Right ventricle myocardium superior (tissue), 1 donor: ENCODE data around the gene HSD17B8. TPM values are rescaled to one million over a fixed set of nuclear protein-coding genes. Genes with fewer than 3 reads are reported as not detected.
A peak's percentile ranks its signal among the peaks of the same experiment; 100 is the strongest.

Experiments
- ATAC-seq: fragments of 200-7000 bp; cut with Tn5 transposase; one replicate; pipeline ENCODE4 v1.9.1; 2020; ENCODE audit warnings: mild to moderate bottlenecking; ENCODE audit not compliant: poor library complexity
- DNase-seq: peaks from one replicate; pipeline ENCODE4 v3.0.0-alpha.2; 2020
- intact Hi-C: fragments of 100-400 bp; cut with DNase I; formaldehyde crosslinking; loops from one replicate; pipeline ENCODE4 v1.11.2; 2022
- total RNA-seq: library from RNA; stranded (reverse); fragmentation: NEBNext Ultra II Directional; extraction: Animal tissue kit (Norgen Biotek cat#: 25700); gene quantifications from one replicate; pipeline ENCODE4 v1.2.1, GENCODE V29; 2021
- donor health status: DM: no; HTN: yes; CAD: no; lungs with severe emphysema.

The HSD17B8 gene
- total RNA-seq, 1 donor from 2014 or later = 25.1 TPM

GRCh38 chr6:33185654-33186187 lies 18.7 kb upstream of the HSD17B8 start:
- intact Hi-C loops = no loop called here
- ATAC-seq = no peak

DNA sequence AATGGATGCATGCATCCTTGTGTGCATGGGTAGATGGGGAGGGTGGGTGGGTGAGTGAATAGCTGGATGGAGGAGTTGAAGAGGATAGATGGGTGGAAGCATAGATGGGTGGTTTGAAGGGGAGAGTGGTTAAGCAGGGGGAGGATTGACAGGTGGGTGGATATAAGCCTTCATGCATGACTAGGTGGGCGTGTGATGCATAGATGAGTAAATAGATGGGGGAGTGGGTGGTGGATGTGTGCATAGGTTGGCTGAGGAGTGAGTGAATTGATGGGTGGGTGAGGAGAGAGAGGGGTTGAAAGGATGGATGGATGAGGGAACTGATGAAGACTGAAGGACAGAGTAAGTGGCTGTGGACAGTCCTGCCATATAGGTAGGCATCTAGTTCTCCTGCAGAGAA lies 16.6 kb upstream of the HSD17B8 start:
- DNase-seq = no peak
- no peak for ATAC-seq
- intact Hi-C loops = no loop called here

More at GRCh38 chr6:33185654-33186187, 18.7 kb upstream of the HSD17B8 start:
- DNase-seq = no peak

- no peak for DNase-seq
- intact Hi-C loops = no loop called here
- ATAC-seq = no peak
Observed at GRCh38 chr6:33189164-33189563, 15.3 kb upstream of the HSD17B8 start.

- DNase-seq (no peak), ATAC-seq (no peak)
- intact Hi-C loops = no loop called here
Observed at GRCh38 chr6:33189625-33190448, 14.6 kb upstream of the HSD17B8 start.

DNA sequence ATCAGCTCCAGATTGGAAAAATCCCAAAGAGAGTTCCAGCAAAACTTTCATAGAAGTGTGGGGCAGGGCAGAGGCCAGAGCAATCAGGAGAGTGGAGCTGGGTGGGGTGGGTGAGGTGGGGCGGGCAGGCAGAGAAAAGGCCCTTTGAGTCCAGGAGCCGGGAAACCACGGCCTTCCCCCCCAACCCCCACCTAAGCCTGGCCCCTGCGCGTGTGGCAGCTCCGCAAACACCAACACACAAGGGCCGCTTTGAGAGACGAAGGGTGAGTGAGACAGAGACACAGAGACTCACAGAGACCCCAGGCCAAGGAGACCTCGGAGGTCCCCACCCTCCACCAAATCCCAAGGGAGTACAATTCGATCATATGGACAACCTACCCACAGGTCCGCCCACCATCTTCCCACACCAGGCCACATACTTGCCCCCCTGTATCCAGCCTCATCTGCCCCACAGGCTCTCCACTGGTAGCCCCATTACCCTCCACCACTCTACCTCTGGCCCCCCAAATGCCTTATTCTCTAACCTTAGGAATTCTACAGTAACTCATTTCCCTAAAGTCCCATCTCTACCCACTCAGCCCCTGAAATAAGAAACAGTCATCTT lies 13.8 kb upstream of the HSD17B8 start:
- DNase-seq (no peak), ATAC-seq (no peak)
- intact Hi-C loops = no loop called here

DNA sequence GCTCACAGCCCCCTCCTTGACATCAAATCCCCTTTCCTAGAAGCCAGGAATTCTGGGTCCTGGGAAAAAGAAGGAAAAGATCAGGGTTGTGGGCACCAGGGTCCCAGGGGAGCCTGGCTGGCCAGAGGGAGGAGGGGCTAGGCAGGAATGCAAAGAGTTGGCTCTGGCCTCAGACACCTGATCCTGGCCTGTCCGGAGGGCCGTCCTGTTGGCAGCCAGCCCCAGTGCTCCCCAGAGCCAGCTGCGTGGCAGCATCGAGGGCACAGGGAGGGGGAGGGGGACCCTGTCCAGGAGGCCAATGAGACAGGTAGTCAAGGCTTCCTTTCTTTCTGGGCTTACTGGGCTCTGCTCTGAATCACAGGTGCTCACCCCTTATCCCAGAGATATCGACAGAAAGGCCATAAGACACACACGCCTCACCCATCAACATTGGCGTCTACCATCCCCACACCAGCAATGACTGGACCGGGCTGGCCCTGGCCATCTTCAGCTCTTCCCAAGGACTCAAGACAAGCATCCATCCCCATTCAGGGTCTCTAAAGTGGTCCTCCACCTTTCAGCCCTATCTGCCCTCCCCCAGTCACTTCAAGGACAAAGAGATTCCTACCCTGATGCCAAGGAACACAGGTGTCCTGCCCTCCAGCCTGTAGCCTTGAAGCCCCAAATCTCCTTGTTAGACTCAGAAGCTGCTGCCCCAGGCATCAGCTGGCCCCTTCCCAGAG lies 12.9 kb upstream of the HSD17B8 start:
- DNase-seq (no peak), ATAC-seq (peak; percentile 16)
- intact Hi-C loops = no loop called here

DNA sequence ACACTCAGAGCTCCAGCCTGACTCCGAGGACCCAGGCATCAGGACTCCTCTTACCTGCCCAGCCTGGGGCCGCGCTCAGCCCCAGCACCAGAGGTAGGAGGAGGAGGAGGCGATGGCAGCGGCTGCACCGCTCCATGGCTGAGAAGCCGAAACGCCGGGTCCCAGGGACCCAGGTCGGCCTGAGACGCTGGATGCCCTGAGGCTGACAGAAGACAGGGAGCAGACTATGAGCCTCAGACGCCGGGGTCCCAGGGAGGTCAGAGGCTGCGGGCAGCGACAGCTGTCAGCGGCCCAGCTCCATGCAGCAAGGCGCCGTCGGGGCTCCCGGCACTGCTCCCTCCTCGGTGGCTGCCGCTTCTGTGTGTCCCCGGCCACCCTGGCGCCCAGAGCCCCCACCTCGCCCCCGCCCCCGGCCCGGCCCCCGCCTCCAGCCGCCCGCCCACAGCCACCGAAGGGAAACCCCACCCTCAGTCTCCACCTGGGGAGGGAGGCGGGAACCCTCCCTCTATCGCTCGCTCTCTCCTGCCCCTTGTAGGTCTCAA lies 12.3 kb upstream of the HSD17B8 start, which contains the start of gene COL11A2:
Gene COL11A2 (minus strand): TSS at position 363 of the 542 bp plus-strand sequence. CDS start 227 bp downstream, at position 136.
- intact Hi-C loops = no loop called here
- DNase-seq = no peak
- peak; percentile 12 for ATAC-seq

GRCh38 chr6:33192671-33193602 lies 11.5 kb upstream of the HSD17B8 start:
- ATAC-seq = peak; percentile 32
- intact Hi-C loops = no loop called here
- peak; percentile 63 for DNase-seq

DNA sequence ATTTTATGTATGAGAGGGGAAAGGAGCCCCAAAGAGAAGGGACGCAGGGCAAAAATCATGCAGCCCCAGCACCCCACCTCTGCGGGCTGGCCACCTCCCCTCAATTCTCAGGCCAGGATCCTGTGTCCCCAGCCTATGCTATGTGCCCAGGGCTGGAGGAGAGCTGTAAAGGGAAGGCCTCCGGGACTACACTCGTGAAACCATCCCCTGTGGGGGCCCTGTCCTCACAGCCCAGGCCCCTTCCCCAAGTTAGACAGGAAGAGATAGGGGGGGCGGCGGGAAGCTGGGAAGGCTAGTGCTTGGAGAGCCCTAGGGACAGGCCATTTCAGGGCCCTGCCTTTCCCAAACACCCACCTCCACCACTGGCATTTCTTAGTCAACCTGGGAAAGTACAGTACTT lies 10.8 kb upstream of the HSD17B8 start:
- intact Hi-C loops = no loop called here
- DNase-seq (no peak), ATAC-seq (peak; percentile 2)

DNA sequence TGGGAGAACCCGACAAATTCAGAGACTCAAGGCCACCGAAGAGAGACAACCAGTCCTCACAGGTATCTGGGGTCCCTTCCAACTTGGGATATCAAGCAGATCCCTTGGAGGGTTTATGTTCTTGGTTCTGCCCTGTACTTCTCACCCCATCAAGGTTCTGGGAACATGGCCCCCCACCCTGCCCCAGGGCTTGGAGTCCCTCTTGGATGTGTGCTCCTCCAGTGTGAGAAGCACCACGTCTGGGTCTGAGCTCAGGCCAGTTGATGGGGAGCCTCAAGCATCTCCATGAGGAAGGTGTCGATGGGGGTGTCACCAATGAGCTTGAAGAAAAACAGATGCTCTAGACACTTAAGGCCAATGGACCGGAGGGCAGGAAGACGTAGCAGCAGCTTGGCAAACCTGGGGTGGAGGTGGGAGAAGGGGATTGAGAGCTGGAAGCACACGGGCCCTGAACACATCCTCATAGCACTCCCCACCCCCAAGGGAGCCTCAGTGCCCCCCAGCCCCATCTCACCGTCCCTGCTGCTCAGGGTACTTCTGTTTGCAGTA lies 9.9 kb upstream of the HSD17B8 start:
- DNase-seq (no peak), ATAC-seq (no peak)
- intact Hi-C loops = no loop called here

- DNase-seq (no peak), ATAC-seq (no peak)
- intact Hi-C loops = no loop called here
Observed at GRCh38 chr6:33195304-33196165, 8.9 kb upstream of the HSD17B8 start.

GRCh38 chr6:33197431-33198048 lies 6.9 kb upstream of the HSD17B8 start:
- intact Hi-C loops = no loop called here
- no peak for DNase-seq
- peak; percentile 23 for ATAC-seq

- intact Hi-C loops = no loop called here
Observed at GRCh38 chr6:33198159-33198852, 6.1 kb upstream of the HSD17B8 start.

GRCh38 chr6:33198853-33199436 lies 5.5 kb upstream of the HSD17B8 start:
- ATAC-seq = no peak
- intact Hi-C loops = no loop called here
- no peak for DNase-seq

More at GRCh38 chr6:33198159-33198852, 6.1 kb upstream of the HSD17B8 start:
- ATAC-seq (no peak), DNase-seq (no peak)

DNA sequence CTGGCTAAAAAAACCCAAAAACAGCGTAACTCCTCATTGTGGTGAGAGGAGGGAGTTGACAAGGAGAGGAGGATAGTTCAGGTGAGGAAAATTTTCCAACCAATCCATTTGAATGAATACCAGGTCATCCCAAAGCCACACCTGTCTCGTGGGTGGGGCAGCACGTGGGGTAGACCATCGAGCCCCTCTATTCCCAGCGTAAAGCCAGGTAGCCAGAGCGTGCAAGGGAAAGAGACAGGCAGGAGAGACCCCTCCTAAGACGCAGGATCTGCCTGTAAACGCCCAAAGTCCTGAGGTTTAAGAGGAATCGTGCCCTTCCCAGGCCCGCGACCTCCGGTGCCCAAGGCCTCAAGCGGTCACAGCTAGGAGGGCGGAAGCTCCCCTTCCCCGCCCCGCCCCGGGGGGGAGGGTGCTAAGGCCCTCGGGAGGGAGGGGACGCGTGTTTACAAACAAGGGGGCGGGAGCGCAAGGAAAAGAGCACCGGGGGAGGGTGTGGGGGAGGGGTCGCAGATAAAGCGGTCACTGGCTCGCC lies 4.7 kb upstream of the HSD17B8 start:
- ATAC-seq (peak; percentile 47), DNase-seq (peak; percentile 86)
- intact Hi-C loops = loop anchor here (5.0 kb wide), 1 partner anchor 227 kb away; no protein-coding TSS in a partner anchor
